ENCODE measurements around the gene CORIN. TPM values are rescaled to one million over a fixed set of nuclear protein-coding genes. Genes with fewer than 3 reads are reported as not detected.

The CORIN gene
- total and polyA plus RNA-seq, 2 donors (not counting 1 experiment from before 2014, with no cell fraction given) = 0.25 TPM; not detected in 1

DNA sequence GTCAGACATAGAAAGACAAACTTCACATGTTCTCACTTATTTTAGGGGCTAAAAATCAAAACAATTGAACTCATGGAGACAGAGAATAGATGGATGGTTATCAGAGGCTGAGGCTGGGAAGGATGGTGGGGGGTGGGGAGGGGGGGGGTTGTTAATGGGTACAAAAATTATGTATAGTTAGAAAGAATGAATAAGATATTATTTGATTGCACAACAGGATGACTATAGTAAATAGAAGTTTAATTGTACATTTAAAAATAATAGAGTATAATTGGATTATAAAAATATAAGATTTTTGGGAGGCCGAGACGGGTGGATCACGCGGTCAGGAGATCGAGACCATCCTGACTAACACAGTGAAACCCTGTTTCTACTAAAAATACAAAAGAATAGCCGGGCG, 33.3 kb downstream of the CORIN start:
- no peaks in the 10 kb centered on the region for H3K36me3 ChIP-seq (replicated peaks in 1 of 2; ENCODE audit: control extremely low read depth in 1 of 2, control insufficient read depth in 1 of 2, extremely low read depth in 1 of 2, insufficient read depth in 2 of 2, low read length in 1 of 2)
- H3K27ac ChIP-seq (ENCODE audit: low read length in 2 of 2) = no peak overlapping the region
- H2AFZ ChIP-seq (ENCODE audit: insufficient read depth, low read depth, low read length, poor library complexity, severe bottlenecking) = no peak overlapping the region
- H3K4me1 ChIP-seq (ENCODE audit: control insufficient read depth in 2 of 2, insufficient read depth in 2 of 2, low read length in 2 of 2) = no peaks in the 10 kb centered on the region
- H3K4me3 ChIP-seq (ENCODE audit: control extremely low read depth in 1 of 5, extremely low read depth in 1 of 5, insufficient read depth in 1 of 5, low read depth in 2 of 5, low read length in 4 of 5) = no peak overlapping the region
- Mint-ChIP-seq H3K27ac (no peak overlapping the region), H3K4me1 (no peaks in the 10 kb centered on the region), H3K27me3 (peaks cover 14% of the 10 kb centered on the region), H3K9me3 (ENCODE audit: insufficient read depth) (no peaks in the 10 kb centered on the region), H3K4me3 (no peak overlapping the region)
- H3K79me2 ChIP-seq (ENCODE audit: control insufficient read depth, insufficient read depth, low read length) = no peaks in the 10 kb centered on the region
- no peak overlapping the region for H3K4me2 ChIP-seq (replicated peaks; ENCODE audit: low read depth, low read length, poor library complexity, severe bottlenecking)
- TF ChIP-seq EZH2 (IDR thresholded peaks at IDR 0.05; ENCODE audit: borderline replicate concordance, insufficient read depth, low read depth, low read length, poor library complexity, severe bottlenecking) = no peak
- TF ChIP-seq, protein P1, sequence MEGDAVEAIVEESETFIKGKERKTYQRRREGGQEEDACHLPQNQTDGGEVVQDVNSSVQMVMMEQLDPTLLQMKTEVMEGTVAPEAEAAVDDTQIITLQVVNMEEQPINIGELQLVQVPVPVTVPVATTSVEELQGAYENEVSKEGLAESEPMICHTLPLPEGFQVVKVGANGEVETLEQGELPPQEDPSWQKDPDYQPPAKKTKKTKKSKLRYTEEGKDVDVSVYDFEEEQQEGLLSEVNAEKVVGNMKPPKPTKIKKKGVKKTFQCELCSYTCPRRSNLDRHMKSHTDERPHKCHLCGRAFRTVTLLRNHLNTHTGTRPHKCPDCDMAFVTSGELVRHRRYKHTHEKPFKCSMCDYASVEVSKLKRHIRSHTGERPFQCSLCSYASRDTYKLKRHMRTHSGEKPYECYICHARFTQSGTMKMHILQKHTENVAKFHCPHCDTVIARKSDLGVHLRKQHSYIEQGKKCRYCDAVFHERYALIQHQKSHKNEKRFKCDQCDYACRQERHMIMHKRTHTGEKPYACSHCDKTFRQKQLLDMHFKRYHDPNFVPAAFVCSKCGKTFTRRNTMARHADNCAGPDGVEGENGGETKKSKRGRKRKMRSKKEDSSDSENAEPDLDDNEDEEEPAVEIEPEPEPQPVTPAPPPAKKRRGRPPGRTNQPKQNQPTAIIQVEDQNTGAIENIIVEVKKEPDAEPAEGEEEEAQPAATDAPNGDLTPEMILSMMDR (IDR thresholded peaks at IDR 0.05) = no peak
- no CpG with 5 or more reads among the region's 7 CpGs for WGBS (ENCODE audit: insufficient coverage)
- no peaks in the 10 kb centered on the region for H4K20me1 ChIP-seq (ENCODE audit: control insufficient read depth, insufficient read depth, low read length, poor library complexity, severe bottlenecking)
- ChIA-PET POLR2A (no interaction called here), CTCF (no interaction called here)
- intact Hi-C loops (cut with micrococcal nuclease) = no loop called here
- no peaks in the 10 kb centered on the region for H3K9me3 ChIP-seq (ENCODE audit: control extremely low read depth in 1 of 3, control insufficient read depth in 2 of 3, insufficient read depth in 1 of 3, low read length in 2 of 3)
- ATAC-seq (ENCODE audit: low read depth) (no peak), DNase-seq (no peak)
- H3K27me3 ChIP-seq (replicated peaks in 1 of 4; ENCODE audit: control extremely low read depth in 1 of 4, control insufficient read depth in 3 of 4, insufficient read depth in 4 of 4, low read length in 3 of 4) = no peaks in the 10 kb centered on the region
- H3K9ac ChIP-seq (ENCODE audit: low read length) = no peak overlapping the region

DNA sequence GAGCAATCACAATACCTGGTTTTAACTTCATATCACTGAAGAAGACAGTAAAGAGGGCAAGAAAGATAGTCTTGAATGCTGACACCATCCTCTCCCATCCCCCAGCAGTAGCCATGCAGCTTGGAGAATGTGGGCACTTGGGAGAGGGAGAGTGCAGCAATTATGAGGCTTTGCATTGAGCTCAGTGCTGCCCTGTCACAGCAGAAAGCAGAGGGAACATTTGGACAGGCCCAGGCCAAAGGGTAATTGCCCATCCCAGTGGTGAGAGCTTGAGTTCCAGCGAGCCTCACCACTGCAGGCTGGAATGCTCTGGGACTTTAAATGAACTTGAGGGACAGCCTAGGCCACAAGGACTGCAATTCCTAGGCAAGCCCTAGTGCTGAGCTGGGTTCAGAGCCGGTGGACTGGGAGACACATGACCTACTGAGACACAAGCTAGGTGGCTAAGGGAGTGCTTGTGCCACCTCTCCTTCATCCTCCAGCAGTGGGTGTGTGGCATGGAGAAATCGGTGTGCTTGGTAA, 36.3 kb downstream of the CORIN start:
- TF ChIP-seq, protein P1 (IDR thresholded peaks at IDR 0.05) = no peak
- TF ChIP-seq EZH2 (IDR thresholded peaks at IDR 0.05; ENCODE audit: borderline replicate concordance, insufficient read depth, low read depth, low read length, poor library complexity, severe bottlenecking) = no peak
- Histone ChIP-seq H3K27ac (ENCODE audit: low read length in 2 of 2) (no peak overlapping the region), H3K9ac (ENCODE audit: low read length) (no peak overlapping the region), H3K4me1 (ENCODE audit: control insufficient read depth in 2 of 2, insufficient read depth in 2 of 2, low read length in 2 of 2) (no peaks in the 10 kb centered on the region), H3K79me2 (ENCODE audit: control insufficient read depth, insufficient read depth, low read length) (no peaks in the 10 kb centered on the region), H3K36me3 (replicated peaks in 1 of 2; ENCODE audit: control extremely low read depth in 1 of 2, control insufficient read depth in 1 of 2, extremely low read depth in 1 of 2, insufficient read depth in 2 of 2, low read length in 1 of 2) (no peaks in the 10 kb centered on the region), H2AFZ (ENCODE audit: insufficient read depth, low read depth, low read length, poor library complexity, severe bottlenecking) (no peak overlapping the region), H4K20me1 (ENCODE audit: control insufficient read depth, insufficient read depth, low read length, poor library complexity, severe bottlenecking) (no peaks in the 10 kb centered on the region), H3K4me3 (ENCODE audit: control extremely low read depth in 1 of 5, extremely low read depth in 1 of 5, insufficient read depth in 1 of 5, low read depth in 2 of 5, low read length in 4 of 5) (no peak overlapping the region), H3K9me3 (ENCODE audit: control extremely low read depth in 1 of 3, control insufficient read depth in 2 of 3, insufficient read depth in 1 of 3, low read length in 2 of 3) (no peaks in the 10 kb centered on the region), H3K4me2 (replicated peaks; ENCODE audit: low read depth, low read length, poor library complexity, severe bottlenecking) (no peak overlapping the region), H3K27me3 (replicated peaks in 1 of 4; ENCODE audit: control extremely low read depth in 1 of 4, control insufficient read depth in 3 of 4, insufficient read depth in 4 of 4, low read length in 3 of 4) (no peaks in the 10 kb centered on the region)
- Mint-ChIP-seq H3K9me3 (ENCODE audit: insufficient read depth) (no peaks in the 10 kb centered on the region), H3K27me3 (peaks cover 22% of the 10 kb centered on the region), H3K27ac (no peak overlapping the region), H3K4me3 (no peak overlapping the region), H3K4me1 (no peaks in the 10 kb centered on the region)
- POLR2A ChIA-PET = no interaction called here
- ATAC-seq (ENCODE audit: low read depth) = no peak
- no peak for DNase-seq
- CTCF ChIA-PET = no interaction called here
- intact Hi-C loops (cut with micrococcal nuclease) = no loop called here
- 86% methylated on average over 2 of the region's 3 CpGs for WGBS (ENCODE audit: insufficient coverage)

Measured in B cell (primary cell).